H1 (cell line): ENCODE results near the gene USH1G. TPM values are rescaled to one million over a fixed set of nuclear protein-coding genes. Genes with fewer than 3 reads are reported as not detected.

Experiments
- CTCF ChIA-PET: fragments of 300-600 bp; sonication (Branson Sonifier 250); formaldehyde crosslinking; loops from one replicate; lab custom pipeline; 2021; ENCODE audit not compliant: partially characterized antibody; lab: Charles Lee
- POLR2A ChIA-PET: fragments of 300-600 bp; sonication (Branson Sonifier 250); formaldehyde crosslinking; loops from one replicate; lab custom pipeline; 2021; ENCODE audit warnings: inconsistent platforms; ENCODE audit not compliant: partially characterized antibody; lab: Charles Lee
- DNase-seq, 2 experiments: peaks; one replicate each; pipeline versions ENCODE4 v3.0.0 to v3.0.0-alpha.2; 2010 to 2022; ENCODE audit warnings: low spot score in 2 of 2, low read depth in 1 of 2, mixed read lengths in 1 of 2
- FAIRE-seq: peaks from 2 replicates; lab custom pipeline; 2011; peaks lifted over from hg19 to GRCh38; lab: Jason Lieb, UNC
- H2AFZ ChIP-seq: 2 replicates; pipeline ENCODE4 v1.8.1; 2012; ENCODE audit warnings: low read length, inconsistent platforms
- H2AK5ac ChIP-seq: 2 replicates; pipeline ENCODE4 v1.6.1; 2013; ENCODE audit warnings: low read depth, low read length
- H2BK120ac ChIP-seq: replicated peaks from 2 replicates; pipeline ENCODE3; 2013; ENCODE audit warnings: low read depth, low read length, inconsistent platforms
- H2BK12ac ChIP-seq: 2 replicates; pipeline ENCODE4 v1.6.1; 2013; ENCODE audit warnings: low read depth, low read length
- H2BK15ac ChIP-seq: 2 replicates; pipeline ENCODE4 v1.6.1; 2013; ENCODE audit warnings: low read length
- H2BK20ac ChIP-seq: 2 replicates; pipeline ENCODE4 v1.6.1; 2013; ENCODE audit warnings: low read length
- H2BK5ac ChIP-seq: 2 replicates; pipeline ENCODE4 v1.6.1; 2013; ENCODE audit warnings: low read depth, low read length
- H3K14ac ChIP-seq: 2 replicates; pipeline ENCODE4 v1.6.1; 2013; ENCODE audit warnings: inconsistent platforms; ENCODE audit not compliant: insufficient read length
- H3K18ac ChIP-seq: 2 replicates; pipeline ENCODE4 v1.6.1; 2013; ENCODE audit warnings: low read length; ENCODE audit errors: extremely low read depth
- H3K23ac ChIP-seq: 2 replicates; pipeline ENCODE4 v1.6.1; 2013; ENCODE audit warnings: inconsistent platforms; ENCODE audit not compliant: insufficient read length
- H3K23me2 ChIP-seq: 2 replicates; pipeline ENCODE4 v1.6.1; 2013; ENCODE audit warnings: low read depth, low read length
- H3K27ac ChIP-seq: 2 replicates; pipeline ENCODE4 v1.6.1; 2011; ENCODE audit warnings: low read depth, low read length, inconsistent platforms
- H3K27me3 ChIP-seq, 4 experiments: replicated peaks in 1 of 4; 1 replicate in 1 of 4; 2 replicates in 3 of 4; pipeline versions ENCODE4 v1.6.1 to v1.8.1; 2011 to 2013; ENCODE audit warnings: low read length in 3 of 4, mild to moderate bottlenecking in 3 of 4, inconsistent platforms in 2 of 4, mixed read lengths in 2 of 4, moderate library complexity in 1 of 4; ENCODE audit not compliant: control insufficient read depth in 3 of 4, insufficient read depth in 3 of 4; ENCODE audit errors: extremely low read depth in 1 of 4
- H3K36me3 ChIP-seq, 4 experiments: 2 replicates each; pipeline versions ENCODE4 v1.6.1 to v1.8.1; 2011 to 2013; ENCODE audit warnings: mild to moderate bottlenecking in 4 of 4, low read length in 3 of 4, moderate library complexity in 2 of 4, control low read depth in 1 of 4, inconsistent platforms in 1 of 4; ENCODE audit not compliant: insufficient read depth in 4 of 4, control insufficient read depth in 2 of 4
- H3K4ac ChIP-seq: replicated peaks from 2 replicates; pipeline ENCODE3; 2013; ENCODE audit warnings: low read length, low read depth, mixed read lengths, inconsistent platforms; ENCODE audit not compliant: insufficient read length
- H3K4me1 ChIP-seq, 4 experiments: replicated peaks in 1 of 4; 1 replicate in 1 of 4; 2 replicates in 3 of 4; pipeline versions ENCODE4 v1.6.1 to v1.8.1; 2011 to 2013; ENCODE audit warnings: low read length in 3 of 4, inconsistent platforms in 2 of 4, mixed read lengths in 1 of 4; ENCODE audit not compliant: insufficient read depth in 4 of 4, control insufficient read depth in 3 of 4
- H3K4me2 ChIP-seq, 2 experiments: 2 replicates each; pipeline versions ENCODE4 v1.6.1 to v1.8.1; 2011 to 2013; ENCODE audit warnings: low read depth in 2 of 2, low read length in 2 of 2, control low read depth in 1 of 2, inconsistent platforms in 1 of 2, mild to moderate bottlenecking in 1 of 2; ENCODE audit not compliant: insufficient read depth in 1 of 2
- H3K4me3 ChIP-seq, 4 experiments: fragments of 200-600, 300-600 bp in 1 of 4; sonication (generic), shearing (Covaris generic), sonication (Bioruptor Twin) in 1 of 4; 2 replicates each; pipeline versions ENCODE4 v1.5.1 to v1.8.1; 2011 to 2016; ENCODE audit warnings: low read length in 4 of 4, low read depth in 3 of 4, control low read depth in 2 of 4, inconsistent platforms in 2 of 4, mild to moderate bottlenecking in 2 of 4, mixed read lengths in 1 of 4, moderate library complexity in 1 of 4; ENCODE audit not compliant: insufficient read depth in 2 of 4; ENCODE audit errors: extremely low read depth in 1 of 4
- H3K56ac ChIP-seq: replicated peaks from 2 replicates; pipeline ENCODE3; 2013; ENCODE audit warnings: low read depth, mild to moderate bottlenecking, mixed read lengths, low read length, inconsistent platforms; ENCODE audit not compliant: insufficient read length
- H3K79me1 ChIP-seq: 2 replicates; pipeline ENCODE4 v1.6.1; 2013; ENCODE audit warnings: low read depth, low read length, control low read depth
- H3K79me2 ChIP-seq, 2 experiments: 2 replicates each; pipeline versions ENCODE4 v1.6.1 to v1.8.1; 2012 to 2013; ENCODE audit warnings: low read length in 2 of 2, mild to moderate bottlenecking in 2 of 2, inconsistent platforms in 1 of 2; ENCODE audit not compliant: insufficient read depth in 2 of 2, control insufficient read depth in 1 of 2
- H3K9ac ChIP-seq, 4 experiments: replicated peaks in 1 of 4; 1 replicate in 1 of 4; 2 replicates in 3 of 4; pipeline versions ENCODE4 v1.6.1 to v1.8.1; 2011 to 2013; ENCODE audit warnings: low read depth in 3 of 4, low read length in 3 of 4, control low read depth in 2 of 4, mild to moderate bottlenecking in 2 of 4, moderate library complexity in 2 of 4, inconsistent platforms in 1 of 4; ENCODE audit errors: extremely low read depth in 1 of 4
- H3K9me3 ChIP-seq, 2 experiments: 2 replicates each; pipeline versions ENCODE4 v1.6.1 to v1.8.1; 2012 to 2013; ENCODE audit warnings: mild to moderate bottlenecking in 2 of 2, moderate library complexity in 2 of 2, control low read depth in 1 of 2, inconsistent platforms in 1 of 2, low read depth in 1 of 2, low read length in 1 of 2, mixed read lengths in 1 of 2; ENCODE audit not compliant: insufficient read depth in 2 of 2
- H4K20me1 ChIP-seq, 2 experiments: replicated peaks in 1 of 2; 2 replicates each; pipeline versions ENCODE3 to v1.8.1; 2011 to 2013; ENCODE audit warnings: inconsistent platforms in 2 of 2, low read length in 2 of 2, mild to moderate bottlenecking in 1 of 2; ENCODE audit not compliant: insufficient read depth in 2 of 2, control insufficient read depth in 1 of 2
- H4K5ac ChIP-seq: 2 replicates; pipeline ENCODE4 v1.6.1; 2013; ENCODE audit warnings: low read length, low read depth, mixed read lengths, inconsistent platforms; ENCODE audit not compliant: insufficient read length
- H4K8ac ChIP-seq: 2 replicates; pipeline ENCODE4 v1.8.0; 2013; ENCODE audit warnings: mild to moderate bottlenecking, moderate library complexity, low read length, inconsistent platforms; ENCODE audit not compliant: insufficient read depth; ENCODE audit errors: extremely low read depth
- H4K91ac ChIP-seq: replicated peaks from 2 replicates; pipeline ENCODE3; 2013; ENCODE audit warnings: low read length, mixed read lengths, inconsistent platforms; ENCODE audit not compliant: insufficient read length
- BCL11A ChIP-seq, 2 experiments: IDR thresholded peaks; one replicate each; pipeline ENCODE4 v1.6.1; 2011; ENCODE audit warnings: low read depth in 2 of 2, low read length in 2 of 2, mild to moderate bottlenecking in 2 of 2
- BRCA1 ChIP-seq: IDR thresholded peaks from 2 replicates; pipeline ENCODE4 v1.6.1; 2012; ENCODE audit warnings: low read depth, low read length, improper control_type of control experiment
- CREB1 ChIP-seq: IDR thresholded peaks from 2 replicates; pipeline ENCODE4 v1.6.1; 2012; ENCODE audit warnings: inconsistent platforms
- CTBP2 ChIP-seq: IDR thresholded peaks from 2 replicates; pipeline ENCODE4 v1.7.0; 2011; ENCODE audit warnings: borderline replicate concordance, mild to moderate bottlenecking, moderate library complexity, mixed read lengths, low read length; ENCODE audit not compliant: insufficient read depth, insufficient read length
- GTF2F1 ChIP-seq: IDR thresholded peaks from 2 replicates; pipeline ENCODE4 v1.6.1; 2012; ENCODE audit warnings: low read depth, low read length, improper control_type of control experiment, borderline replicate concordance
- JUND ChIP-seq: IDR thresholded peaks from 2 replicates; pipeline ENCODE4 v1.6.1; 2011; ENCODE audit warnings: mild to moderate bottlenecking, improper control_type of control experiment, low read length
- RBBP5 ChIP-seq: IDR thresholded peaks from 2 replicates; pipeline ENCODE4 v1.7.1; 2012; ENCODE audit warnings: low read depth, mild to moderate bottlenecking, inconsistent platforms, low read length, moderate library complexity, borderline replicate concordance
- RNF2 ChIP-seq: fragments of 200-900, 300-1000 bp; sonication (generic); IDR thresholded peaks from 2 replicates; pipeline ENCODE4 v1.7.1; 2016; ENCODE audit warnings: borderline replicate concordance, low read depth, mild to moderate bottlenecking, antibody characterized with exemption, low read length; ENCODE audit not compliant: poor library complexity, severe bottlenecking; ENCODE audit errors: missing control alignments
- RXRA ChIP-seq: IDR thresholded peaks from 2 replicates; pipeline ENCODE4 v1.6.1; 2011; ENCODE audit warnings: low read depth, mild to moderate bottlenecking, low read length, moderate library complexity; ENCODE audit not compliant: insufficient read depth
- SUZ12 ChIP-seq: fragments of 200-600 bp; sonication (generic); IDR thresholded peaks from 2 replicates; pipeline ENCODE4 v1.6.1; 2012; ENCODE audit warnings: mild to moderate bottlenecking, inconsistent platforms, low read length, moderate library complexity, mixed read lengths
- WGBS, 2 experiments: shearing (Covaris generic) in 1 of 2; methylation state at CpG; one replicate each; pipeline versions ENCODE4 v1.1.6 to v1.1.7; 2013 to 2015; ENCODE audit warnings: low lambda C conversion rate in 2 of 2, mixed read lengths in 2 of 2, inconsistent platforms in 1 of 2, low coverage in 1 of 2, missing lambda C conversion rate in 1 of 2; ENCODE audit not compliant: insufficient replicate concordance in 2 of 2, insufficient coverage in 1 of 2, insufficient read length in 1 of 2; ENCODE audit errors: extremely low coverage in 1 of 2, missing lambda C conversion rate in 1 of 2; 5-methylcytosine and 5-hydroxymethylcytosine counted together
- polyA plus RNA-seq, 7 experiments: library from polyadenylated mRNA; depleted of rRNA in 3 of 7; stranded (reverse) in 5 of 7; unstranded in 2 of 7; fragments of >200 nt in 5 of 7; fragments of 200-250 nt in 2 of 7; gene quantifications; 1 replicate in 5 of 7; 2 replicates in 1 of 7; 4 replicates in 1 of 7; pipeline versions ENCODE4 v1.2.1 to v1.2.3, GENCODE V29; 2011 to 2013; ENCODE audit warnings: missing spikeins in 2 of 7, mixed read lengths in 2 of 7
- total RNA-seq: library from RNA; stranded (reverse); fragmentation: NEBNext Ultra II Directional; extraction: Animal tissue kit (Norgen Biotek cat#: 25700); gene quantifications from 2 replicates; pipeline ENCODE4 v1.2.1, GENCODE V29; 2021
- TF ChIP-seq, protein P1 (sequence below): IDR thresholded peaks from 2 replicates; pipeline ENCODE4 v1.6.1; 2011; ENCODE audit warnings: low read length, improper control_type of control experiment
- TF ChIP-seq, protein P2 (sequence below): IDR thresholded peaks from 2 replicates; pipeline ENCODE4 v1.6.1; 2012; ENCODE audit warnings: inconsistent platforms

The USH1G gene
- total and polyA plus RNA-seq, 2 of the 8 experiments (the other 6 are each of a cell fraction or from before 2014, with no cell fraction given): 1.6 to 4.3 TPM

DNA sequence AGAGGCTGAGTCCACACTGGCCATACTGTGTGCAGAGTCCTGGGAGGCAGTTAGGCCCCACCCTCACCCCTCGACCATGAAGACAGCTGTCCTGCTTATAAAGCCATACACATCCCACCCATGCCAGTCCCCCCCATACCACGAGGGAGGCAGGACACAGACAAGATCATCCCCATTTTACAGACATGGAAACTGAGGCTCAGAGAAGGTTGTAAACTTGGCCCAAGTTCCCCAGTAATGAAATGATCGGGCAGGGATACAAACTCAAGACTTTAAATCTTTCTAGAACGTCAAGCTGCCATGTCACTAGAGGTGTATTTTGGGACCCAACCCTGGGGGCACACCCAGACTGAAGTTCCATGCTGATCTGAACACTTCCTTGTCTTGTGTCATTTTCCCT lies 33.0 kb upstream of the USH1G start:
- Histone ChIP-seq H3K56ac (no peak overlapping the region), H2BK5ac (no peak overlapping the region), H2AK5ac (no peak overlapping the region), H2BK120ac (no peak overlapping the region), H3K9ac (no peak overlapping the region), H2BK12ac (no peak overlapping the region), H3K4me1 (peaks cover 0 to 7% (median 2%) of the 10 kb centered on the region in 4 experiments; a peak in 4 of 7 replicates), H3K23ac (no peak overlapping the region), H2AFZ (no peak overlapping the region), H4K91ac (no peak overlapping the region), H3K23me2 (no peaks in the 10 kb centered on the region), H3K4ac (no peak overlapping the region), H3K9me3 (no peaks in the 10 kb centered on the region), H4K5ac (no peak overlapping the region), H3K14ac (no peak overlapping the region), H2BK15ac (no peak overlapping the region), H3K4me3 (no peak overlapping the region), H3K18ac (no peak overlapping the region), H3K4me2 (no peak overlapping the region), H3K79me2 (no peaks in the 10 kb centered on the region), H3K27me3 (peaks cover 0 to 5% (median 4%) of the 10 kb centered on the region in 4 experiments; a peak in 3 of 7 replicates), H3K27ac (no peak overlapping the region), H4K8ac (no peak overlapping the region), H3K36me3 (no peaks in the 10 kb centered on the region), H2BK20ac (no peak overlapping the region), H3K79me1 (no peaks in the 10 kb centered on the region; the same call in 1 of the 2 replicates), H4K20me1 (peaks cover 0 to 2% of the 10 kb centered on the region in 2 experiments)
- TF ChIP-seq RXRA: no peak
- TF ChIP-seq SUZ12: no peak
- TF ChIP-seq, protein P1, sequence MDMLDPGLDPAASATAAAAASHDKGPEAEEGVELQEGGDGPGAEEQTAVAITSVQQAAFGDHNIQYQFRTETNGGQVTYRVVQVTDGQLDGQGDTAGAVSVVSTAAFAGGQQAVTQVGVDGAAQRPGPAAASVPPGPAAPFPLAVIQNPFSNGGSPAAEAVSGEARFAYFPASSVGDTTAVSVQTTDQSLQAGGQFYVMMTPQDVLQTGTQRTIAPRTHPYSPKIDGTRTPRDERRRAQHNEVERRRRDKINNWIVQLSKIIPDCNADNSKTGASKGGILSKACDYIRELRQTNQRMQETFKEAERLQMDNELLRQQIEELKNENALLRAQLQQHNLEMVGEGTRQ: no peak
- TF ChIP-seq JUND: no peak
- no peak for TF ChIP-seq GTF2F1
- TF ChIP-seq BRCA1: no peak
- TF ChIP-seq, protein P2, sequence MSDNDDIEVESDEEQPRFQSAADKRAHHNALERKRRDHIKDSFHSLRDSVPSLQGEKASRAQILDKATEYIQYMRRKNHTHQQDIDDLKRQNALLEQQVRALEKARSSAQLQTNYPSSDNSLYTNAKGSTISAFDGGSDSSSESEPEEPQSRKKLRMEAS: no peak
- no peak for TF ChIP-seq RBBP5
- no peak for TF ChIP-seq CTBP2
- no peak for TF ChIP-seq RNF2
- TF ChIP-seq CREB1: no peak
- TF ChIP-seq BCL11A (IDR thresholded peaks at IDR 0.05; ENCODE audit: low read depth in 2 of 2, low read length in 2 of 2): no peak
- no peak for DNase-seq
- no peak for FAIRE-seq
- CTCF ChIA-PET: interaction anchor here (1.4 to 27.2 kb wide), 7 partner anchors 26 to 165 kb away, joined by 3 to 1072 read pairs (median 20); partner anchors contain the start of genes FDXR, MRPL58, OTOP2 and OTOP3
- 68% methylated on average over 4 of the region's 4 CpGs; no CpG with 5 or more reads in 1 of the 2 experiments for WGBS, 2 experiments
- POLR2A ChIA-PET: interaction anchor here (0.7 to 1.2 kb wide), 2 partner anchors 11 to 35 kb away, joined by 3 read pairs; no protein-coding TSS in a partner anchor
